ENCODE results near the gene ZNF138.
"Not testable (repeated sequence)": the region's sequence is repeated elsewhere in the genome, so short reads cannot be mapped to it uniquely, and the experiment has no call there.

Gene ZNF138

DNA sequence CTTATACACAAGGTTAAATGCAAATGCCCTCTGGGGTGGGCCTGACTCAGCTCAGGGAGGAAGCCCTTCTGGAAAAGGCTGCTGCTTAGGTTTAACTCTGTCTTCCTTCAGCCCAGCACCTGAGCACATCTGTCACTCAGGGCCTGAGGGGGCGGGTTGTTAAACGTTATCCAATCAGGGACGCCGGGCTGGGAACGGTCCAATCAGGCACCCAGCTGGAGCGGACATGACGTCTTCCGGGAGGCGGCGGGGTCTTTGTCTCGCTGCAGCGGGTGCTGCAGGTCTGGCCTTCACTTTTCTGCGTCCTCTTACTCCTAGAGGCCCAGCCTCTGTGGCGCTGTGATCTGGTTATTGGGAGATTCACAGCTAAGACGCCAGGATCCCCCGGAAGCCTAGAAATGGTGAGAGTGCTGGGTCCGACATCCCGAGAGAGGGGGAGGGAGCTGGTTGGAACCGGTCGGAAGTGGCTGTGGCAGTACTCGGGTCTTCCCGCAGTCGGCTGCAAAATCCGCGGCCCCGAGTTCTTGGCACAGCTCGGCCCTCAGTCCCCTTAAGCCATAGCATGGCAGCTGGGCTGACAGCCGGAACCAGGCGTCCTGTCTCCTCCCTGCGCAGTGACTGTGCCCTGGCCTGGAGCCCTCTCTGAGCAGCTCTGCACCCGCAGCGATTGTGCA is at the start of gene ZNF138:
TSS of gene ZNF138 (plus strand) at position 258 of the 674 bp plus-strand sequence. CDS start at position 399, 141 bp downstream.
- peak; percentile 61 for DNase-seq

DNA sequence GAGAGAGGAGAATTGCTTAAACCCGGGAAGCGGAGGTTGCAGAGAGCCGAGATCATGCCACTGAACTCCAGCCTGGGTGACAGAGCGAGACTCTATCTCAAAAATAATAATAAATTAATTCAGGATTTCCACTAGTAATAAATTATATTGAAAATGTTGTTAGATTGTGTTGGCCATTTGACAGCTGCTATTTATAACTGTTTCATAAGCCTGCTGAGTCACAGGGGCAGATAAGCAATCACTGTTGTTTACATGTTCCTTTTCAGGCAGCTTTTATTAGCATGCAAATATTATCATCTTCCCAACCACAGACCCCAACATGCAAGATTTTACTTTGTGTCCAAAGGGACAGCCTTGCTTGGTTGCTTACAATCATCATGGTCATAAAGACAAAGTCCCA is 49.5 kb upstream of the ZNF138 start:
- DNase-seq: no peak

DNA sequence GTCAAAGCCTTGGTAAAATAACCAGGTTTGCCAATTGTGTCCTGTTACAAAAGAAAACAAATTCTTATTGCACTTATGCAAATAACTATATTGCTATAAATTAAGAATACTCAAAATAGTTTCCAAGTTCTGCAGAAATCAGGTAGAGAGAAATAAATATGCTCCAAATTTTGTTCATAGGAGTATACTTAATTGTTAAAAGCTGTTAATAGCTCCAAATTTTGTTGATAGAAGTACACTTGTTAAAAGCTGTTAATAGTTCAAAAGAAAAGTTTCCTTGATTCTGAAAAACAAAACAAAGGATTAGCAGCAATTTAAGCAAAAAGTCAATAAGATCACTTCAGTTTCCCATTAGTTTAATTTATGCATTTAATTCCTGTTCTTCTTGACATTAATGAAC is 46.4 kb upstream of the ZNF138 start:
- no peak for DNase-seq

DNA sequence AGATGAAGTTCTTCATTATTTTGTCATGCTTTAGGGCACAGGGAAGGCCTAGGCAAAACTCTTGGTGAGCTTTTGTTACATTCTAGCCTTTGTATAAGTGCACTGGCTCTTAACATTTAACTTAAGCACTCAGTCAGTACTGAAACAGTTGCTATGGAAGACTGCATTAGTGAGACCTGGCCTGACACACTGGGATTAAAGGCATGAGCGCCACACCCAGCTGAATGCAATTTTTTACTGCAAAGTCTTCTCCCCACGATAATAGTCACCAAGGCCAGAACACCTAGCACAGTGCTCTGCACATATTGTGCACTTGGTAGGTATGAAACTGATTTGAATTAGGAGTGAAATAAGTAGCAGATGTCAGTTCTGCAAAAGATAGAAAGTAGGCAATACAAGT is 41.2 kb upstream of the ZNF138 start:
- DNase-seq: no peak

DNA sequence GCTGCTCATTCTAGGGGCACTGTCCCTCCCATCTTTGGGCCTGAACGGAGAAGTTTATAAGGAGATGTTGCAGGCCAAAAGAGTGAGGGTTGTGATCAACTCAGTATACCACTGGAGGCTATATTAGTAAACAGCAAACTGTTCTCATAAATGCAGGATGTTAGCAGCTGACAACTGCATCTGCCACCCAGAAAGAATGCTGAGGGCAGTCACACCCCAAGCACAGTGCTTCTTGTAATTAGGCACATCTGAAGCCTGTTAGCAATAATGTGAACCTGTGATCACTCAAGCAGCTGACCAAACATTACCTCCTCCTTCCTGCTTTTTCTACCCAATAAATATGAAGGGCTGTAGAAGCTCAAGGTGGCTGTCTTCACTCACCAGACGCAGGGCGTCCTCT is 38.4 kb upstream of the ZNF138 start:
- DNase-seq: no peak

DNA sequence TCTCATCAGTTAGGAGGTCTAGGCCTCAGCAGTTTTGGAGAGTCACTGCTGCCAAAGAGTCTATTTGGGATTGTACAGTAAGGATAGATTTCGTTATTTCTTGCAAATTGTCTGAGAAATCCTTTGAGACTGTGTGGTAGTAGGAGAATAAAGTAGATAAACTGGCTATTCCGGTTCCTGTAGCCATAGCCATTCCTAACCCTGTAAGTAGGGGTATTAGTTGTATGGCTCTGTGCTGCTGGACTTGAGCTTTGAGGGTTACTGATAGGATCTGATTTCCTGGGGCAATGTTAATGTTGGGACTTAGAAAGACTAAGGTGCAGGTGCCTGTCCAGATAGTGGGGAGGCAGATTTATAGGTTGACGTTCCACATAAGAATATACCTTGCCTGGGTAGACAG is 36.1 kb upstream of the ZNF138 start:
- no peak for DNase-seq

DNA sequence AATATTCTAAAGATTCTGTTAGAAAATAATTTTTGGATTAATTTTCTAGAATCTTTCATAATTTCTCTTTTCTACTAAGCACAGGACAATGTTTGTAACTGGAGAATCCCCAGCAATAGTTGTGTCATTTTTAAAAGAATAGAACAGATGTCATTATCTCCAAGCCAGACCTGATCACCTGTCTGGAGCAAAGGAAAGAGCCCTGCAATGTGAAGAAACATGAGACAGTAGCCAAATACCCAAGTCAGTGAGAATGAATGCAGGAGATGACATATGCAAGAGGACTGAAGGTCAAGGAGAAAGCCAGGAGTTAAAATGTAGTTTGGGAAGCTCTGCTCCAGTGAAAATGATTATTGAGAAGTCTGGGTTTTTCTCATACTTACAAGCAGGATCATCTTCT is 25.4 kb upstream of the ZNF138 start:
- no peak for DNase-seq

DNA sequence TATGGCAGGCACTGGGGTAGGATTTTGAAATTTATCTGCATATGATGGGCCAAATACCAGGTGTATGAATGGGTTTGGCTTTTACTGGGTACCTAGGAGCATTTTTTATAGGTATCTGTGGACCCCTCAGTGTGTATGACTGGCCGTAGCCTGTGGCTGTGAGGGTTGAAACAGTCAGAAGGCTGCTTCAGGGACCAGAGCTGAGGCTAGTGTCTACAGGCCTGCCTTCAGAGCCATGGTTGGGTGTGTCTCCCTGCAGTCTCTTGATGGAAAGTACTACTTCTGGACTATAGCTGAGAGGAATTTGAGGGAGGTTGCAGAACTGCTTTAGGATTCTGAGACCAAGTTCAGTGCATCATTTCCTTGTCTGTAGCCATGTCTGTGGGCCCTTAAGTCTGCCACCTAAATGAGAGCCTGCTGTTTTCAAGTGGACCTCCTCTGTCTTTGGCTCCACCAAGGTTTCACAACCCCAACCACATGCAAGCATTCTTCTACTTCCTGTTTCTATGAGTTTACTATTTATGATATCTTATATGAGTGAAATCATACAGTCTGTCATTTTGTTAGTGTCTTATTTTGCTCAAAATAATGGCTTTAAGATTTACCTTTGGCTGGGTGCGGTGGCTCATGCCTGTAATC is 19.9 kb upstream of the ZNF138 start:
- DNase-seq: no peak

DNA sequence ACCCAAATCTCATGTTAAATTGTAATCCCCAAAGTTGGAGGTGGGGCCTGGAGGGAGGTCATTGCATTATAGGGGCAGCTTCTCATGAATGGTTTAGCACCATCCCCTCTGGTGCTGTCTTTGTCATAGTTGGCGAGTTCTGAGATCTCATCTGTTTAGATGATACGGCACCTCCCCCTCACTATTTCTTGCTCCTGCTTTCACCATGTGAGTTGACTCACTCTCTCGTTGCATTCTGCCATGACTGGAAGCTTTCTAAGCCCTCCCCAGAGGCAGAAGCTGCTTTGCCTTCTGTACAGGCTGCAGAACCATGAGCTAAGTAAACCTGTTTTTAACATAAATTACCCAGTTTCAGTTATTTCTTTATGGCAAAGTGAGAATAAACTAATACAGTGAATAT is 18.9 kb upstream of the ZNF138 start:
- no peak for DNase-seq

DNA sequence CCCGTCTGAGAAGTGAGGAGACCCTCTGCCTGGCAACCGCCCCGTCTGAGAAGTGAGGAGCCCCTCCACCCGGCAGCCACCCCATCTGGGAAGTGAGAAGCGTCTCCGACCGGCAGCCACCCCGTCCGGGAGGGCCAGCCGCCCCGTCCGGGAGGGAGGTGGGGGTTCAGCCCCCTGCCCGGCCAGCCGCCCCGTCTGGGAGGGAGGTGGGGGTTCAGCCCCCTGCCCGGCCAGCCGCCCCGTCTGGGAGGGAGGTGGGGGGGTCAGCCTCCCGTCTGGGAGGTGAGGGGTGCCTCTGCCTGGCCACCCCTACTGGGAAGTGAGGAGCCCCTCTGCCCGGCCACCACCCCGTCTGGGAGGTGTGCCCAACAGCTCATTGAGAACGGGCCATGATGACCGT is 9.4 kb upstream of the ZNF138 start:
- not testable (repeated sequence) for DNase-seq

DNA sequence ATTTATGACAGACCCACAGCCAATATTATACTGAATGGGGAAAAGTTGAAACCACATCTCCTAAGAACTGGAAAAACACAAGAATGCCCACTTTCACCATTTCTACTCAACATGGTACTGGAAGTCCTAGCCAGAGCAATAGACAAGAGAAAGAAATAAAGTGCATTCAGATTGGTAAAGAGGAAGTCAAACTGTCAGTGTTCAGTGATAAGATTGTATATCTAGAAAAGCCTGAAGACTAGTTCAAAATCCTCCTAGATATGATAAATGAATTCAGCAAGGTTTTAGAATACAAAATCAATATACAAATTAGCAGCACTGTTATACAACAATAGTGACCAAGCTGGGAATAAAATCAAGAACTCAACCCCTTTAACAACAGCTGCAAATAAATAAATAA is 6.9 kb upstream of the ZNF138 start:
- no peak for DNase-seq

DNA sequence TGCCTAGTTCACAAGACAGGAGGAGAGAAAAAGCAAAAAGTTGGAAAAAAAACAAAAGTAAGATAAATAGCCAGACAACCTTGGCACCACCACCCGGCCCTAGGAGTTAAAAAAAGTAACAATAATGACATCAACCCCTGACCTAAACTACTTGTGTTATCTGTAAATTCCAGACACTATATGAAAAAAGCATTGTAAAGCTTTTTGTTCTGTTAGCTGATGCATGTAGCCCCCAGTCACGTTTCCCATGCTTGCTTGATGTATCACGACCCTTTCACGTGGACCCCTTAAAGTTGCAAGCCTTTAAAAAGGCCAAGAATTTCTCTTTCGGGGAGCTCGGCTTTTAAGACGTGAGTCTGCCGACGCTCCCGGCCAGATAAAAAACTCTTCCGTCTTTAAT is 5.0 kb upstream of the ZNF138 start:
- DNase-seq: not testable (repeated sequence)

DNA sequence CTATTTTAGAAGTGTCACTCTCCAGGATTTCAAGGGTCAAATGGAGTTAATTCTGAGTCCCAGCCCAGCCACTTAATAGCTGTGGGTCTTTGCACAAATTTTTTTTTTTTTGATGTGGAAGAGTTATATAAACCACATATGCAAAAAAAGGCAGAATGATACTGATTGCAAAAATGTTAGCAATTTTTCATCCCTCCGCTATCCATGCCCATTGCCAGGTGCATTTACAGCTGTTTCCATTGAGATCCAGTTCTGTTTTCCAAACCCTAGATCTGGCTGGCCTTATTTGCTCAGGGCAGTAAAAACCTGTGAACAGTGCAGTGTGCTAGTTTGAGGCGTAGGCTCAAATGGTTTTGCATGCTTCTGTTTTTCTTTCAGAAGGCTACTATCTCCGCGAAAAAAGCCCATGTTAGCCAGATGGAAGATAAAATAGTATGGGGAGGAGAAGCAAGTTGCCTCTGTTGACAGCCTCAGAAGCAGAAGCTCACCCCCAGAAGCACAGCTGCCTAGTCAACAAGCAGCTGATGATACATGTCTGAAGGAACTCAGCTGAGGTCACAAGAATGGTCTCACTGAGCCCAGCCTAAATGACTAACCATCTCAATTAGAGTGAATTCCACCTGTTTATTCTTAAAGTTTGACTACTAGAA is 997 bp upstream of the ZNF138 start:
- no peak for DNase-seq

DNA sequence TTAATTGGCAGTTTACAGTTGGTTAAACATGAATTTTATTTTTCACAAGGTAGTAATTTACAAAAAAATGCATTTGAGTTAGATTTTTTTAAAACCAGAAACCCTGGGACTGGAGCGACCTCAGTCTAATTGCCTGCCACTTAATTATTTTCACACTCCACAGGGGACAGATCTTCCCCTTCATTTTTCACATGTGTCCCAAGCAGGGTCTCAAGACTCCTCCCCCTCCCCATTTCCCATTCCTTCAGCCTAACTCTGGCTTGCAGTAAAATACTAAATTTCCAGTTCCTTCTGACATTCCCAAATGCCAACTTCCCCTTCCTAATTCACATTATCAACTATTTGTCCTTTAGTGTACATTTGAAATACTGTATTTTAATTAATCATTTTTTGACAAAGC is 948 bp downstream of the ZNF138 start:
- DNase-seq: no peak

DNA sequence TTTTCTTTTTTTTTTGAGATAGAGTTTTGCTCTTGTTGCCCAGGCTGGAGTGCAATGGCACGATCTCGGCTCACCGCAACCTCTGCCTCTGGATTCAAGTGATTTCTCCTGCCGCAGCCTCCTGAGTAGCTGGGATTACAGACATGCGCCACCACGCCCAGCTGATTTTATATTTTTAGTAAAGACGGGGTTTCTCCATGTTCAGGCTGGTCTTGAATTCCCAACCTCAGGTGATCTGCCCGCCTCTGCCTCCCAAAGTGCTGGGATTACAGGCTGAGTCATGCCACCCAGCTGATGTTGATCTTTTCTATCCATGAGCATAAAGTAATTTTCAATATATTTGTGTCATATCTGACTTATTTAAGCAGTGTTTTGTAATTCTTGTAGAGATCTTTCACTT is 4.9 kb downstream of the ZNF138 start:
- DNase-seq: not testable (repeated sequence)

DNA sequence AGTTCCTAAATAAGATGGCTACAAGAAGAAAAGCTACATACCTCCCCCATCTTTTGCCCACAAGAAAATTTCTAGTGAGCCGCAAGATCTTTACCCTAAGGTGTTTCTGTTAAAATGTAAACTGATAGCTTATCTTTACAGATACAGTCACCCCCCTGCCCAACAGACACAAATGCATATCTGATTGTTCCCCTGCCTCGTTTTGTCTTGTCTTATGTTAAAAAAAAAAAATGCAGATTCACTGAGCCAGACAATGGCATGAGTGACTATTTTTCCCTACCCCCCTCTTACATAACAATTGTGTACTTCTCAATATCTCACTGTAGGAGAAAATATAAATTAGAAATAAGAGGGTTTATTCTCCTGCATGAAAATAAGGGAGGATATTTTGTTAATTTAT is 8.5 kb downstream of the ZNF138 start:
- no peak for DNase-seq

DNA sequence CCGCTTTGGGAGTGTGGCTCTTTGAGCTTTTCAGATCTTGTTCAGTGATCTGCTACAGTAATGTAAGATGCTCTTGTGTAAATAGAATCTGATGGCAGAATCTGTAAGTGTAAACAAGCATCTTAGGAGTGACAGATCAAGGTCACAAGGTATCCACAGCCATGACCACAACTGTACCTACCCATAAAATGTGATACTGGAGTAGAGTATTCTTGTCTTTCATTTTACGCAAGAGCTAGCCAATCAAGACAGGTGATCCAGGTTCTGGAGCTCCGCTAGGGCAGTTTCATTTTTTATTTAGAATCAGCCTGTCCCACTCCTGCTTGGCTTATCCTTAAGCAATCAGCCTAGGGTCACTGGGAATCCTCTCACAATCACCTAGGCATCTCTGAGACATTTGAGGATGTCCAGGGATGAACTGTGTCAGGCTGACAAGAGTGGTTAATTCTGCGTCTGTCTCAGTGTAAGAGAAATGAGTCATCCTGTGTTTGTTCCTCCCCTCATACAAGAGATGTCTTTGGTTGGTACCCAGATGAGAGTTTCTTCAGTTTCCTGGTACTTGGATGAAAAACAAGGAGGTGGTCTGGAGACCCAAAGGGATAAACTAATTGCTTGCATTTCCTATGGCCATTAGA is 13.6 kb downstream of the ZNF138 start:
- no peak for DNase-seq

DNA sequence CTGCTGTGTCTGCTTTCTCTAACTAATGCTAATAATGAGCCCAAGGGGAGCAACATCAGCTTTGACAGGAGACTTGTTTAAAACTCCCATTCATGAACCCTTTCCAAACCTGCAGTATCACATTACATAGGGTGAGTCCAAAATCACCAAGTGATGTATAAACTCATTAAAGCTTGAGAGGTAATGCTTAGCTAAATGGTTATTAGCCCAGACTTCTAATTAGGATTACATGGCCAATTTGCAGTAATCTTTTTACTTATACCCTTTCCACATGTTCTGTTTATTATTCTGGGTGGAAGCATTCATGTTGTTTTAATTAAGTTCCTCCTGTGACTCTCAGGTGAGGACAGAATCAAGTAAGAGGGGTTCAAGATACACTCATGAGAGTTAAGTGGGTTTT is 17.5 kb downstream of the ZNF138 start:
- no peak for DNase-seq

DNA sequence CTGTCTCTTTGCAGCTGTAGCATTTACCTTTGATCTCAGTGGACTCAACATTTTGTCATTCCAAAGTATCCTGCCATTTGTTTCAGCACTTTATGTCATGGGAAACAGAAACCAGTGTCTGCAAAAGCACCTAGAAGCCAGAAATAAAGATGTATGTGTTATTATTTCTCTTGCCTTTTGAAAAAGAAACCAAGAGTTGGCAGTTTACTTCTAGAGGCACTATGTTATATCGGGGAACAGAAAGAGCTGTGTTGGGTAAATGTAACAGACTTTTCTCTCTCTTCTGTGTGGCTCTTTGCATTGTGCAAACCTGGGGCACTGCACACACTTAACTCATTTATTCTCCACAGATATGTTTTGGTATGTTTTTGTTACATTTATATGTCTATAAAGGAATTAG is 36.7 kb downstream of the ZNF138 start:
- no peak for DNase-seq

DNA sequence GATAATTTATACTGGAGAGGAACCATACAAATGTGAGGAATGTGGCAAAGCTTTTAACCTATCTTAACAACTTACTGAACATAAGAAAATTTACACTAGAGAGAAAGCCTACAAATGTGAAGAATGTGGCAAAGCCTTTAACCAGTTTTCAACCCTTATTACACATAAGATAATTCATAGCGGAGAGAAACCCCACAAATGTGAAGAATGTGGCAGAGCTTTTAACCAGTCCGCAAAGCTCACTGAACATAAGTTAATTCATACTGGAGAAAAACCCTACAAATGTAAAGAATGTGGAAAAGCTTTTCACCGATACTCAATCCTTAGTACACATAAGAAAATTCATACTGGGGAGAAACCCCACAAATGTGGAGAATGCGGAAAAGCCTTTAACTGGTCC is 37.9 kb downstream of the ZNF138 start:
- DNase-seq: no peak

DNA sequence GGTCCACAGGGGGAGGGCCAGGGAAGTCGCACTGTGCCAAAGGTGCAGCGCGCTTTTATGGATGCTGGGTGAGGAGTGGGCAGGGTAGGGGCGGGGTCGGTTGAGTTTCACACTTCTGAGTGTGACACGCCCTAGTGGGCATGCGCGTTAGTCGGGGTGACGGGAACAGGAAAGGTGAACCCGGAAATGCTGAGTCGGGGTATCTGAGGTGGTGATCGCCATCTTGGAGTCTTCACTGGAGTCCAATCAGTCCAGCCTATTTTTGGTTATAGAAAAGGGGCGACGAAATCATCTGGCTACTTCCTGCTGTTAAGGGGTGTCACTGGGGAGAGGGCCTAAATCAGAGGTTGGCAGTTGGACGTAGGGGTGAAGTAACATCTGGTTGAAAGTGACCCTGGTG is 40.8 kb downstream of the ZNF138 start:
- DNase-seq: no peak

DNA sequence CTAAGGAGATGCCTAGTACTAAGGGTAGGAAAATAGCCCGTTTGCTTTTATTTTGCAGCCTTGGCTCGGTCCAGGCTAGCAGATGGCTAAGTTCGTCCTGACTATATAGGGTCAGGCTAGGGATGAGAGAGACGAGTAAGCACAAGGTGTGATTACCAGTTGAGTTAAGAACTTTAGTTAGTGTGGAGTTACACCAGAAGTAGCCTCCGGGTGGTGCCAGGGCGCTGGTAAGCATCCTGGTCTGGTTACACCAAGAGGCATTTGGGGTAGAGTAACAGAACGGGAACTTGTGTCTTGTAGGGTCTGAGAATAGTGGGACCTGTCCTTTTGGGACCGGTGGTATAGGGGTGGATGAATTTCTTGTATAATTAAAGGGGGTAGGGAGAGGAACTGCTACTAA is 41.6 kb downstream of the ZNF138 start:
- DNase-seq: not testable (repeated sequence)

DNA sequence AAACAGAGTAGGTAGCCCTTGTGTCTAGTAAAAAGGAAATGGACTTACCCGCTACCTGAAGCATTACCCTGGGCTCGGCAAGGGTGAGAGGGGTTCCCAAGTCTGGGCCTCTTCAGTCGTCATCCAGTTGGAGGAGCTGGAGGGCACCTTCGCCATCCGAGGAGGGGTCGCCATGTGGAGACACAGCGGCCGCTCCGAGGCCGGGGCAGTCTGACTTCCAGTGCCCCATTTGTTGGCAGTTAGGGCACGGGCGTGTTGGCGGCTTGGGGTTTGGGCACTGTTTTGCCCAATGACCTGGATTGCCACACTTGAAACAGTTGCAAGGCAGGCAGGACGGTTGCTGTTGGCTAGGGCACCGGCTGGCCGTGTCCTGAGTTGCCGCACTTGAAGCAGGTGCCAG is 43.8 kb downstream of the ZNF138 start:
- DNase-seq: not testable (repeated sequence)

DNA sequence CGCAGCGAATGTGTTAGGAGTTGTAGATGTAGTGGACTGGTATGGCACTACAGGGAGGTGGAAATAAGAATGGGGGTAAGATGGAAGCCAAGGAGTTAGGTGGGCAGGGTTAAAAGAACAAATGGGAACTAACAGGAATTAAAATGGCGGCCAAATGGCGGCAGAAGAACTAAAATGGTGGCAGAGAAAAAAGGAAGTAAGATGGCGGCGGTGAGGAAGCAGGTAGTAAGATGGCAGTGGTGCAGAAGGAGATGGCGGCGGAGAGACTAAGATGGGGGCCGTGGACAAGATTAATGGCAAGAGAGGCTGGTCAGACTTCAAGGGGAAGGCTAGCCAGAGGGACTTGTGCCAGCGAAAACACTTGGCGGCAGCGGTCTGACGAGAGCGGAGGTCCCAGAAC is 44.5 kb downstream of the ZNF138 start:
- DNase-seq: no peak

All from cortex of kidney (tissue), 1 donor.